DMS53 treated with DMSO at 0.1 percent for 48 hours (cell line): Measurements from ENCODE around the gene PLXNB2.

Experiments
- DNase-seq: peaks from one replicate; lab custom pipeline; 2025; ENCODE audit not compliant: unreplicated experiment; lab: John Stamatoyannopoulos, UW

The PLXNB2 gene

GRCh38 chr22:50255099-50255498, 52.3 kb downstream of the PLXNB2 start:
- DNase-seq, result no peak

GRCh38 chr22:50253941-50254340, 53.5 kb downstream of the PLXNB2 start:
- no peak for DNase-seq

GRCh38 chr22:50253046-50253915, 54.2 kb downstream of the PLXNB2 start:
- no peak for DNase-seq

- no peak for DNase-seq
These were observed 55.1 kb downstream of the PLXNB2 start for GRCh38 chr22:50252082-50253045.

- DNase-seq, result no peak
These were observed 55.9 kb downstream of the PLXNB2 start for GRCh38 chr22:50251477-50252081.

GRCh38 chr22:50250555-50251476, 56.6 kb downstream of the PLXNB2 start, which contains the start of gene HDAC10:
Gene HDAC10 (minus strand): TSS chr22:50251265. CDS start chr22:50251032, 233 bp downstream.
- peak; percentile 42 for DNase-seq

- DNase-seq, result no peak
These were observed 57.2 kb downstream of the PLXNB2 start for GRCh38 chr22:50250249-50250554.

- no peak for DNase-seq
These were observed 57.9 kb downstream of the PLXNB2 start for GRCh38 chr22:50249341-50250248.

- DNase-seq, result no peak
These were observed 59.0 kb downstream of the PLXNB2 start for GRCh38 chr22:50248196-50249081.

GRCh38 chr22:50247748-50248147, 59.7 kb downstream of the PLXNB2 start:
- peak; percentile 76 for DNase-seq

- DNase-seq, result no peak
These were observed 60.9 kb downstream of the PLXNB2 start for GRCh38 chr22:50246242-50247175.

- DNase-seq, result no peak
These were observed 62.0 kb downstream of the PLXNB2 start for GRCh38 chr22:50245214-50246072.

- peak; percentile 71 for DNase-seq
These were observed 62.8 kb downstream of the PLXNB2 start, which contains the start of gene TUBGCP6 for GRCh38 chr22:50244420-50245213. Gene TUBGCP6 (minus strand): TSS chr22:50245023. CDS start chr22:50244459, 564 bp downstream.

GRCh38 chr22:50243685-50244419, 63.6 kb downstream of the PLXNB2 start:
- DNase-seq, result peak; percentile 19
